Ishikawa (cell line): ENCODE data around the gene ELMO1.

ENCODE experiments used
- CEBPB ChIP-seq: IDR thresholded peaks from 2 replicates; pipeline ENCODE4 v1.6.1; 2012
- CREB1 ChIP-seq: IDR thresholded peaks from 2 replicates; pipeline ENCODE4 v1.6.1; 2012; ENCODE audit warnings: low read depth
- EGR1 ChIP-seq: IDR thresholded peaks from 2 replicates; pipeline ENCODE4 v1.6.1; 2012
- EP300 ChIP-seq: IDR thresholded peaks from 2 replicates; pipeline ENCODE4 v1.6.1; 2012; ENCODE audit warnings: borderline replicate concordance
- FOXM1 ChIP-seq: IDR thresholded peaks from 2 replicates; pipeline ENCODE4 v1.6.1; 2012; ENCODE audit warnings: low read depth, borderline replicate concordance
- NFIC ChIP-seq: IDR thresholded peaks from 2 replicates; pipeline ENCODE4 v1.6.1; 2012
- RAD21 ChIP-seq: IDR thresholded peaks from 2 replicates; pipeline ENCODE4 v1.6.1; 2012; ENCODE audit warnings: low read depth
- TAF1 ChIP-seq: IDR thresholded peaks from 2 replicates; pipeline ENCODE4 v1.6.1; 2012; ENCODE audit warnings: low read depth, mild to moderate bottlenecking
- TCF12 ChIP-seq: IDR thresholded peaks from 2 replicates; pipeline ENCODE4 v1.6.1; 2012; ENCODE audit warnings: low read depth
- TEAD4 ChIP-seq: IDR thresholded peaks from 2 replicates; pipeline ENCODE4 v1.6.1; 2012
- YY1 ChIP-seq: IDR thresholded peaks from 2 replicates; pipeline ENCODE4 v1.6.1; 2012; ENCODE audit warnings: low read depth
- ZBTB7A ChIP-seq: IDR thresholded peaks from 2 replicates; pipeline ENCODE4 v1.6.1; 2012; ENCODE audit warnings: low read depth
- TF ChIP-seq, protein P1 (sequence below): IDR thresholded peaks from 2 replicates; pipeline ENCODE4 v1.6.1; 2012
- TF ChIP-seq, protein P2 (sequence below): IDR thresholded peaks from 2 replicates; pipeline ENCODE4 v1.6.1; 2012
- TF ChIP-seq, protein P3 (sequence below): IDR thresholded peaks from 2 replicates; pipeline ENCODE4 v1.6.1; 2012; ENCODE audit warnings: low read depth, mild to moderate bottlenecking

The ELMO1 gene

DNA sequence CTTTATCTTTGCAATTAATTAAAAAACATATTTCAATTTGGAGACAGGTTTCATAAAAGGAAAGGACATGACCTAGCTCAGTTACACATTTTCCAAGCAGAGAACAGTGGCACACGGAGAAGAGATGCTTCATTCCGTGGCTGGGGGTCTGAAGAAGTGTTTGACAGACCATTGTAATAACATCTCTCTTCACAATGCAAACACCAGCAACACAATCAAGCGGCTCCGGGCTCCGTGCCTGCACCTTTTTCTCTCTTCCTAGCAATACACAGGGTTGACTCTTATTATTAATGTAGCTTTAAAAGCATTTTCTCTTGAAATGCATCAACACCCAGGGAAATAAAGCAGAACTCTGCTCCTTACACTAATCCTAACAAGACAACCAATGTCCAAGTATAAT lies 463.3 kb downstream of the ELMO1 start:
- TF ChIP-seq RAD21 (no peak), CREB1 (no peak)

DNA sequence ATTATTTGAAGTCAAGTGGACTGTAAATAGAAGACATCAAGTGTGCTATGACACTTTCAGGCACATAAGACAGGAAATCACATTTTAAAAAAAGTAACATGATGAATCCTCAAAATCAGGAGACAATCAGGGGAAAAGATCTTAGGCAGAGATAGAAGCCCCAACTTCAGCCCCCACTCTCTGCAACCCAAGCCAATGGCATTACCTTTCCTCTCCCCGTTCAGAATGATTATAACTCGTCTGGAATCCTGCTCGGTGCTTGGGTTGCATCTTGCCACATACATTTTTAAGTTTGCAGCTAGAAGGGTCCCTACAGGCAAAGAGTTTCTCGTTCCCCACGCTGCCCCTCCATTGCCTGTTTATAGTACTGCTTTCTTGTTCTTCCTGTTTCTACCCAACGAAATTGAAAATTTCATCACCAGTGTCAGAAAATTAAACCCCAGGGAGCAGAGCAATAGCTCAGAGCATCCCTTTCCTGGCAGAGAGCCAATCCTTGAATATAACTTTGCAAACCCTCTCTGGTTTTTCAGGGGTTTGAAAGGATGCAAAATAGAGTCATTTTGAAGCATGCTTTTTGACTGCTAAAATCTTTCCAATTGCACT lies 463.9 kb downstream of the ELMO1 start:
- TF ChIP-seq, protein P1, sequence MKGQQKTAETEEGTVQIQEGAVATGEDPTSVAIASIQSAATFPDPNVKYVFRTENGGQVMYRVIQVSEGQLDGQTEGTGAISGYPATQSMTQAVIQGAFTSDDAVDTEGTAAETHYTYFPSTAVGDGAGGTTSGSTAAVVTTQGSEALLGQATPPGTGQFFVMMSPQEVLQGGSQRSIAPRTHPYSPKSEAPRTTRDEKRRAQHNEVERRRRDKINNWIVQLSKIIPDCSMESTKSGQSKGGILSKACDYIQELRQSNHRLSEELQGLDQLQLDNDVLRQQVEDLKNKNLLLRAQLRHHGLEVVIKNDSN: no peak
- TF ChIP-seq TAF1 (no peak), TEAD4 (no peak), CEBPB (no peak), RAD21 (no peak), YY1 (no peak), NFIC (no peak), EP300 (no peak), EGR1 (no peak), CREB1 (no peak)
- TF ChIP-seq, protein P2, sequence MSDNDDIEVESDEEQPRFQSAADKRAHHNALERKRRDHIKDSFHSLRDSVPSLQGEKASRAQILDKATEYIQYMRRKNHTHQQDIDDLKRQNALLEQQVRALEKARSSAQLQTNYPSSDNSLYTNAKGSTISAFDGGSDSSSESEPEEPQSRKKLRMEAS: no peak

DNA sequence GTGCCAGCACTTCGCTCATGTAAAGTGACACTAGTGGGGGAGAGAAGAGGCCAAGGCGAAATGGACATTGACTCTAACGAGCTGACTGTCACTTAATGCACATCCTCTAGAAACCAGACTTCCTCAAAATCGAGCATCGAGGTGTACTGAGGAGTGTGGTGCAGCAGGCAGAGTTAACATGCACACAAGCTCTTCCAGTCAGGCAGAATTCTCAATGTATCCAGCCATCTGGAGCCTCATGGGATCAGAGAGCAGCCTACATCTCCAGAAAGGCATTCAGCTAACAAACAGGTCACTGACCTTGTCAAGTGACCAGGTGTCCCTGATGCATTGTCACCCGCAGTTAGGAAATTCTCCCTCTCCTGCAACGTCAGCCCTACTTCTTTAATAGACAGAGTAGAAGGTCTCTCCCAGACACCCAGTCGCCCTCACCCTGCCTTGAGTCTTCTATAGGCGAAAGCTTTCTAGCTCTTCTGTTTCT lies 464.6 kb downstream of the ELMO1 start:
- TF ChIP-seq YY1: no peak
- no peak for TF ChIP-seq TEAD4
- no peak for TF ChIP-seq ZBTB7A
- no peak for TF ChIP-seq EP300
- TF ChIP-seq TCF12: no peak
- no peak for TF ChIP-seq CEBPB
- TF ChIP-seq, protein P3, sequence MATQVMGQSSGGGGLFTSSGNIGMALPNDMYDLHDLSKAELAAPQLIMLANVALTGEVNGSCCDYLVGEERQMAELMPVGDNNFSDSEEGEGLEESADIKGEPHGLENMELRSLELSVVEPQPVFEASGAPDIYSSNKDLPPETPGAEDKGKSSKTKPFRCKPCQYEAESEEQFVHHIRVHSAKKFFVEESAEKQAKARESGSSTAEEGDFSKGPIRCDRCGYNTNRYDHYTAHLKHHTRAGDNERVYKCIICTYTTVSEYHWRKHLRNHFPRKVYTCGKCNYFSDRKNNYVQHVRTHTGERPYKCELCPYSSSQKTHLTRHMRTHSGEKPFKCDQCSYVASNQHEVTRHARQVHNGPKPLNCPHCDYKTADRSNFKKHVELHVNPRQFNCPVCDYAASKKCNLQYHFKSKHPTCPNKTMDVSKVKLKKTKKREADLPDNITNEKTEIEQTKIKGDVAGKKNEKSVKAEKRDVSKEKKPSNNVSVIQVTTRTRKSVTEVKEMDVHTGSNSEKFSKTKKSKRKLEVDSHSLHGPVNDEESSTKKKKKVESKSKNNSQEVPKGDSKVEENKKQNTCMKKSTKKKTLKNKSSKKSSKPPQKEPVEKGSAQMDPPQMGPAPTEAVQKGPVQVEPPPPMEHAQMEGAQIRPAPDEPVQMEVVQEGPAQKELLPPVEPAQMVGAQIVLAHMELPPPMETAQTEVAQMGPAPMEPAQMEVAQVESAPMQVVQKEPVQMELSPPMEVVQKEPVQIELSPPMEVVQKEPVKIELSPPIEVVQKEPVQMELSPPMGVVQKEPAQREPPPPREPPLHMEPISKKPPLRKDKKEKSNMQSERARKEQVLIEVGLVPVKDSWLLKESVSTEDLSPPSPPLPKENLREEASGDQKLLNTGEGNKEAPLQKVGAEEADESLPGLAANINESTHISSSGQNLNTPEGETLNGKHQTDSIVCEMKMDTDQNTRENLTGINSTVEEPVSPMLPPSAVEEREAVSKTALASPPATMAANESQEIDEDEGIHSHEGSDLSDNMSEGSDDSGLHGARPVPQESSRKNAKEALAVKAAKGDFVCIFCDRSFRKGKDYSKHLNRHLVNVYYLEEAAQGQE: no peak
- TF ChIP-seq, protein P1: no peak
- no peak for TF ChIP-seq FOXM1
- no peak for TF ChIP-seq RAD21
- no peak for TF ChIP-seq EGR1
- no peak for TF ChIP-seq NFIC
- TF ChIP-seq CREB1: no peak
- TF ChIP-seq, protein P2: no peak
- TF ChIP-seq TAF1: no peak

DNA sequence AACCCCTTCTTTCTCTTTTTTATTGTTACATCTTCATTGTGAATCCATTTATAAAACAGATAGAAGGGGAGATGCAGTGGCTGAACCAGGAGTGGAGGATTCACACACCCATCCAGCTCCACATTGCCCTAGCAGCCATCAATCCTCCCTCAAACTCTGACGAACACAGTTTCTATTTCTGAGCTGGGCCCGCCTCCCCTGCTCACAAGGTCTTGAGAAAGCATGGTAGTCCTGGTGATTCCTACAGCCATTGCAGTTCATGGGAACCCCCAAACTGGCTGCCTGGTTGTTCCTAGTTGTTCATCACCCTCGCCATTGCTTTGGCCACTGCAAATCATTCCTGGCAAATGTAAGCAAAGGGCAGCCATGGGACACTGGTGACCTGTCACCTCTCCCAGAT lies 465.9 kb downstream of the ELMO1 start:
- TF ChIP-seq FOXM1 (no peak), CEBPB (no peak), YY1 (no peak), RAD21 (no peak)
- TF ChIP-seq, protein P2: no peak

DNA sequence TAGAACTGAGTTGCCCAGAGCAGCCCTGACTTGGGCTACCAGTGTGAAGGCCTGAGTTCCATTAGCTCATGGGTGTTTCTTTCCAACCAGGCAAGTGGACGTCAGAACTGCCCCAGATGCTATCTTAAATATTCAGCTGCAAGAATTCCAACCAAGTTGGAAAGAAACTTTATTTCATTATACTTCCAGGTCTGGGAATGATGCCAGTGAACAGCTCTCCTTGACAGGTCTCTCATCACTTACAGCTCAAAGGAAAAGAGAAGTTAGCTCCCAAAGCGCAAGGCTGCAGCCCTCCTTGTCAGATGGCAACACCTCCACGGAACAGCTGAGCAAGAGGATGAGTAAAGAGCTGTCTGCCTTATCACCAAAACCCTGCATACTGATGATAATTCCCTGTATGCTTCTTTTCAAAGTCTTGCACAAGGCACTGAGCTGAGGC lies 468.8 kb downstream of the ELMO1 start:
- TF ChIP-seq, protein P2: no peak
- TF ChIP-seq TEAD4: no peak
- no peak for TF ChIP-seq TCF12
- no peak for TF ChIP-seq EP300
- no peak for TF ChIP-seq YY1
- TF ChIP-seq, protein P1: no peak
- no peak for TF ChIP-seq CEBPB
- no peak for TF ChIP-seq FOXM1
- TF ChIP-seq NFIC: no peak
- TF ChIP-seq ZBTB7A: no peak
- TF ChIP-seq, protein P3: no peak

DNA sequence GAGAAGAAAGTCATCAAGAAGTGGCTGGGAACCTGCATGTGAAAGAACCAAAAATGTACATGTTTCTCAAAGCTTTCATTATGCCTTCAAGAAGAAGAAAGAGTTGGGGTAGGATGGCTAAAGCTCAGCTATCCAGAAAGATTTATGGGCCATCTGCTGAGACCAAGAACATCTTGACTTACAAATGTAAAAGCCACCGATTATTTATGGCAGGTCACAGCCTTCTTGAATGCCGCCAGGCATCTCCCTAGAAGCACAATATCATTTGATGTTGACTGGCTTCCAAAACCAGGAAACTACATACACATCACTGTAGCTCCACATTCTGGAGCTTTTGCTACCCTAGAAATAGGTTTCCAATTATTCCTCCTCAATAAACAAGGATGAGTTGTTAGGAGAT lies 470.2 kb downstream of the ELMO1 start:
- TF ChIP-seq CEBPB (no peak), RAD21 (no peak), TCF12 (no peak)
